Ovary (tissue), 3 donors: ENCODE measurements around the gene TEX50.

Experiments
- POLR2A ChIP-seq: fragments of 450-650 bp; IDR thresholded peaks from one replicate; pipeline ENCODE4 v1.6.1; 2017; ENCODE audit warnings: antibody characterized with exemption, mild to moderate bottlenecking, moderate library complexity
- TF ChIP-seq, protein P1 (sequence below), 3 donors: fragments of 450-650 bp in 2 of 3; fragments of 200-600 bp in 1 of 3; IDR thresholded peaks; one replicate each; pipeline versions ENCODE4 v1.5.1 to v1.8.0; 2016 to 2022; ENCODE audit warnings: antibody characterized with exemption in 3 of 3, mild to moderate bottlenecking in 1 of 3
- donor health status: DM: no; HTN: no; CAD: no.

- TF ChIP-seq, protein P1, sequence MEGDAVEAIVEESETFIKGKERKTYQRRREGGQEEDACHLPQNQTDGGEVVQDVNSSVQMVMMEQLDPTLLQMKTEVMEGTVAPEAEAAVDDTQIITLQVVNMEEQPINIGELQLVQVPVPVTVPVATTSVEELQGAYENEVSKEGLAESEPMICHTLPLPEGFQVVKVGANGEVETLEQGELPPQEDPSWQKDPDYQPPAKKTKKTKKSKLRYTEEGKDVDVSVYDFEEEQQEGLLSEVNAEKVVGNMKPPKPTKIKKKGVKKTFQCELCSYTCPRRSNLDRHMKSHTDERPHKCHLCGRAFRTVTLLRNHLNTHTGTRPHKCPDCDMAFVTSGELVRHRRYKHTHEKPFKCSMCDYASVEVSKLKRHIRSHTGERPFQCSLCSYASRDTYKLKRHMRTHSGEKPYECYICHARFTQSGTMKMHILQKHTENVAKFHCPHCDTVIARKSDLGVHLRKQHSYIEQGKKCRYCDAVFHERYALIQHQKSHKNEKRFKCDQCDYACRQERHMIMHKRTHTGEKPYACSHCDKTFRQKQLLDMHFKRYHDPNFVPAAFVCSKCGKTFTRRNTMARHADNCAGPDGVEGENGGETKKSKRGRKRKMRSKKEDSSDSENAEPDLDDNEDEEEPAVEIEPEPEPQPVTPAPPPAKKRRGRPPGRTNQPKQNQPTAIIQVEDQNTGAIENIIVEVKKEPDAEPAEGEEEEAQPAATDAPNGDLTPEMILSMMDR (IDR thresholded peaks at IDR 0.05) = no peak
- TF ChIP-seq POLR2A = no peak
Measured at GRCh38 chr1:173635116-173635515, at the start of gene TEX50.
